ELR (cell line): Measurements from ENCODE around the gene SMG9.

Experiments used
- DNase-seq: peaks from one replicate; pipeline ENCODE4 v3.0.0-alpha.2; 2015; ENCODE audit warnings: low read depth

Gene SMG9

GRCh38 chr19:43754503-43755255, at the start of gene SMG9:
TSS of gene SMG9 (minus strand) at chr19:43754962. CDS start at chr19:43750741, 4,221 bp downstream.
- peak; percentile 97 for DNase-seq

- DNase-seq = no peak
These were observed 49.7 kb upstream of the SMG9 start for GRCh38 chr19:43804432-43804831.

- no peak for DNase-seq
These were observed 47.6 kb upstream of the SMG9 start, which contains the start of gene LYPD5 for GRCh38 chr19:43802216-43802951. TSS of gene LYPD5 (minus strand) at chr19:43802447. CDS start at chr19:43802380, 67 bp downstream.

GRCh38 chr19:43799502-43800142, 44.9 kb upstream of the SMG9 start:
- DNase-seq = peak; percentile 28

GRCh38 chr19:43798546-43799409, 44.0 kb upstream of the SMG9 start:
- peak; percentile 35 for DNase-seq

GRCh38 chr19:43798026-43798545, 43.3 kb upstream of the SMG9 start:
- DNase-seq = no peak

GRCh38 chr19:43797556-43797955, 42.8 kb upstream of the SMG9 start:
- no peak for DNase-seq

- DNase-seq = no peak
These were observed 42.4 kb upstream of the SMG9 start for GRCh38 chr19:43797118-43797517.

GRCh38 chr19:43790587-43790986, 35.8 kb upstream of the SMG9 start:
- DNase-seq = no peak

- DNase-seq = peak; percentile 56
These were observed 34.3 kb upstream of the SMG9 start for GRCh38 chr19:43789029-43789428.

- no peak for DNase-seq
These were observed 31.9 kb upstream of the SMG9 start for GRCh38 chr19:43786665-43787064.

- DNase-seq = peak; percentile 87
These were observed 30.4 kb upstream of the SMG9 start for GRCh38 chr19:43784981-43785808.

- DNase-seq = peak; percentile 93
These were observed 29.6 kb upstream of the SMG9 start for GRCh38 chr19:43784241-43784980.

- no peak for DNase-seq
These were observed 28.9 kb upstream of the SMG9 start for GRCh38 chr19:43783636-43784035.

GRCh38 chr19:43782689-43783231, 28.0 kb upstream of the SMG9 start:
- DNase-seq = no peak

- DNase-seq = no peak
These were observed 27.5 kb upstream of the SMG9 start for GRCh38 chr19:43782311-43782660.

- DNase-seq = no peak
These were observed 27.0 kb upstream of the SMG9 start for GRCh38 chr19:43781630-43782310.

- peak; percentile 76 for DNase-seq
These were observed 26.2 kb upstream of the SMG9 start, which contains the start of gene KCNN4 for GRCh38 chr19:43780706-43781525. TSS of gene KCNN4 (minus strand) at chr19:43780973. CDS start at chr19:43780861, 112 bp downstream.
